NCI-H146 treated with DMSO at 0.1 percent for 48 hours (cell line): ENCODE measurements around the gene TMEM123.

ENCODE experiments used
- DNase-seq: peaks from one replicate; lab custom pipeline; 2025; ENCODE audit not compliant: unreplicated experiment; lab: John Stamatoyannopoulos, UW

The TMEM123 gene

DNA sequence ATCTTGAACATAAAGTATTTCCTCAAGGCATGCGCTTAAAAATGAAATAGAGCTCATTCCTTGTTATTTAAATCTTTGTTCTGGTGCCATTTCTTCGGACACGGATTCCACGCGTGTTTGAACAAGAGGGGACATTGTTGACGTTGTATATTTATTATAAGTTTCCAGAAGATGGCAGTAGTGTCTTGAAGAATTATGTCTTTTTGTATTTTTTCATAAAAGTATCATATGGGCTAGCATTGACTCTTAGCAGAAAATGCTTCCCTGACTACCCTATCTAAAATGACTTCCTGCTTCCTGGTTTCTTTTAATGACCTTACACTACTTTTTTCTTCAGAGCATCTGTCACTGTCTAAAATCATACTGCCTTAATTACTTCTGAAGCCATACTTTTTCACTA, 85.2 kb downstream of the TMEM123 start:
- no peak for DNase-seq

- no peak for DNase-seq
These were observed 87.6 kb downstream of the TMEM123 start for GRCh38 chr11:102364991-102365390.

GRCh38 chr11:102361086-102362031, 91.2 kb downstream of the TMEM123 start:
- no peak for DNase-seq

- no peak for DNase-seq
These were observed 91.9 kb downstream of the TMEM123 start for GRCh38 chr11:102360681-102361080.

GRCh38 chr11:102359372-102359771, 93.2 kb downstream of the TMEM123 start:
- no peak for DNase-seq

DNA sequence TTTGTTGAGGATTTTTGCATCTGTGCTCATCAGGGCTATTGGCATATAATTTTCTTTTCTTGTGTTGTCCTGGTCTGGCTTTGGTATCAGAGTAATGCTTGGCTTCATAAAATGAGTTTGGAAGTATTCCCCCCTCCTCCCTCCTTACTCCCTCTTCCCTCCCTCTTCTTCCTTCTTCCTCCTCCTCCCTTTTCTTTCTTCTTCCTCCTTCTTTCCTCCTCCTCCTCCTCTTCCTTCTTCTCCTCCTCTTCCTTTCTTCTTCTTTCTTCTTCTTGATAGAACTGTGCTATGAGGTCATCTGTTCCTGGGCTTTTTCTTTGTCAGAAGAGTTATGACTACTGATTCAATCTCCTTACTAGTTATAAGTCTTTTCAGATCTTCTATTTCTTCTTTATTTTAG, 95.4 kb downstream of the TMEM123 start:
- no peak for DNase-seq

- DNase-seq, result peak; percentile 28
These were observed 104.8 kb downstream of the TMEM123 start for GRCh38 chr11:102347462-102348370.

GRCh38 chr11:102346748-102347461, 105.7 kb downstream of the TMEM123 start, which contains the start of gene BIRC2:
TSS of gene BIRC2 (plus strand) at chr11:102347214. CDS start at chr11:102349855, 2,641 bp downstream.
- peak; percentile 78 for DNase-seq

DNA sequence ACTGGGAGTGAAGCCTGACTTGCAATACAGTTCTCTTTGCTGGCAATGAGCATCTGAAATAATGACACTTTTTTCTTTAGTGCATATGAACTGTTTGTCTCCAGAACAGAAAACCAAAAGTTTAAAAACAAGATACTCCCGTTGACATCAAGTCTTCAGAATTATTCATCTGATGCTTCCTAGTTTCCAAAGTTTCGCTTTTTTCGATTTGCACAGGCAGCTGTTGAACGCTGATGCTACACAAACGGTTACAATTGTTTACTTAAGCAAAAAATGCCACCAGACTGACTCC, 106.2 kb downstream of the TMEM123 start:
- no peak for DNase-seq
